Progenitor cell of endocrine pancreas (in vitro differentiated cells): ENCODE results near the gene WDR76. TPM values are rescaled to one million over a fixed set of nuclear protein-coding genes. Genes with fewer than 3 reads are reported as not detected.
"Not testable (repeated sequence)": the region's sequence is repeated elsewhere in the genome, so short reads cannot be mapped to it uniquely, and the experiment has no call there.

Source experiments
- DNase-seq: peaks from one replicate; pipeline ENCODE4 v3.0.0; 2021; ENCODE audit warnings: low spot score; ENCODE audit not compliant: unreplicated experiment
- H3K27ac Mint-ChIP-seq: 2 replicates; pipeline ENCODE4 v1.8.0; 2021; ENCODE audit warnings: mild to moderate bottlenecking, moderate library complexity, mixed read lengths
- H3K27me3 Mint-ChIP-seq: 2 replicates; pipeline ENCODE4 v1.8.0; 2021; ENCODE audit warnings: mixed read lengths
- H3K36me3 Mint-ChIP-seq: 2 replicates; pipeline ENCODE4 v1.8.0; 2022; ENCODE audit warnings: mixed read lengths; ENCODE audit not compliant: insufficient read depth
- H3K4me1 Mint-ChIP-seq: 2 replicates; pipeline ENCODE4 v1.8.0; 2021; ENCODE audit warnings: low read depth, mixed read lengths
- H3K4me3 Mint-ChIP-seq: 2 replicates; pipeline ENCODE4 v1.8.0; 2021; ENCODE audit warnings: low read depth, mild to moderate bottlenecking, moderate library complexity, mixed read lengths
- H3K9me3 Mint-ChIP-seq: 2 replicates; pipeline ENCODE4 v1.8.0; 2021; ENCODE audit warnings: low read depth, mixed read lengths
- CTCF ChIP-seq: fragments of 200-600 bp; sonication (generic); IDR thresholded peaks from one replicate; pipeline ENCODE4 v1.5.0; 2021; ENCODE audit warnings: antibody characterized with exemption, mild to moderate bottlenecking; ENCODE audit not compliant: unreplicated experiment
- total RNA-seq: library from RNA; stranded (reverse); gene quantifications from 2 replicates; pipeline ENCODE4 v1.2.1, GENCODE V29; 2021

Gene WDR76
- total RNA-seq, 1 donor from 2014 or later, result 11.2 TPM

GRCh38 chr15:43851251-43851650 is 24.4 kb downstream of the WDR76 start:
- Mint-ChIP-seq H3K9me3 (no peaks in the 10 kb centered on the region), H3K36me3 (peaks cover 3% of the 10 kb centered on the region), H3K4me3 (no peak overlapping the region), H3K27ac (no peak overlapping the region), H3K27me3 (no peaks in the 10 kb centered on the region), H3K4me1 (no peaks in the 10 kb centered on the region)
- DNase-seq, result no peak
- no peak for TF ChIP-seq CTCF

GRCh38 chr15:43852607-43853006 is 25.8 kb downstream of the WDR76 start:
- Mint-ChIP-seq H3K4me1 (no peaks in the 10 kb centered on the region), H3K4me3 (no peak overlapping the region), H3K27me3 (no peaks in the 10 kb centered on the region), H3K27ac (no peak overlapping the region), H3K9me3 (no peaks in the 10 kb centered on the region), H3K36me3 (peaks cover 3% of the 10 kb centered on the region)
- no peak for DNase-seq
- TF ChIP-seq CTCF, result no peak

GRCh38 chr15:43854801-43855200 is 28.0 kb downstream of the WDR76 start:
- no peak overlapping the region for H3K27ac Mint-ChIP-seq
- H3K36me3 Mint-ChIP-seq, result peaks cover 6% of the 10 kb centered on the region
- no peaks in the 10 kb centered on the region for H3K4me1 Mint-ChIP-seq
- no peaks in the 10 kb centered on the region for H3K9me3 Mint-ChIP-seq
- H3K4me3 Mint-ChIP-seq, result no peak overlapping the region
- H3K27me3 Mint-ChIP-seq, result no peaks in the 10 kb centered on the region
- DNase-seq, result no peak
- TF ChIP-seq CTCF, result no peak

GRCh38 chr15:43859546-43859945 is 32.7 kb downstream of the WDR76 start:
- Mint-ChIP-seq H3K9me3 (no peaks in the 10 kb centered on the region), H3K27me3 (no peaks in the 10 kb centered on the region), H3K4me3 (no peak overlapping the region), H3K4me1 (no peaks in the 10 kb centered on the region), H3K27ac (no peak overlapping the region), H3K36me3 (peaks cover 5% of the 10 kb centered on the region)
- no peak for TF ChIP-seq CTCF
- no peak for DNase-seq

GRCh38 chr15:43866636-43867035 is 39.8 kb downstream of the WDR76 start:
- not testable (repeated sequence) for H3K27me3 Mint-ChIP-seq, H3K4me3 Mint-ChIP-seq, H3K27ac Mint-ChIP-seq, DNase-seq, H3K4me1 Mint-ChIP-seq, H3K9me3 Mint-ChIP-seq, H3K36me3 Mint-ChIP-seq

- Mint-ChIP-seq H3K27ac (no peak overlapping the region), H3K9me3 (no peaks in the 10 kb centered on the region), H3K4me1 (no peaks in the 10 kb centered on the region), H3K36me3 (peaks cover 5% of the 10 kb centered on the region), H3K4me3 (no peak overlapping the region), H3K27me3 (no peaks in the 10 kb centered on the region)
- TF ChIP-seq CTCF, result no peak
- no peak for DNase-seq
These were observed 40.3 kb downstream of the WDR76 start for GRCh38 chr15:43867096-43867495.
